ENCODE data around the gene HYCC2. TPM values are rescaled to one million over a fixed set of nuclear protein-coding genes. Genes with fewer than 3 reads are reported as not detected.

The HYCC2 gene
- total RNA-seq, 4 donors from 2014 or later = 2.8 to 36.3 (median 21.1) TPM

- no peaks in the 10 kb centered on the region for H3K4me1 ChIP-seq
- H3K27ac ChIP-seq = no peak overlapping the region
- no peak for DNase-seq
- no peaks in the 10 kb centered on the region for H3K36me3 ChIP-seq
- H3K27me3 ChIP-seq = no peaks in the 10 kb centered on the region
- H3K9me3 ChIP-seq = no peaks in the 10 kb centered on the region
- TF ChIP-seq POLR2A (IDR thresholded peaks at IDR 0.05) (no peak), CTCF (IDR thresholded peaks at IDR 0.05) (no peak)
- intact Hi-C loops (cut with DNase I; ENCODE audit: low total_unique reads) = no loop called here
- H3K4me3 ChIP-seq = no peak overlapping the region
Measured at GRCh38 chr2:201111096-201111495, 39.6 kb upstream of the HYCC2 start.

GRCh38 chr2:201110615-201111014 lies 39.1 kb upstream of the HYCC2 start:
- H3K27me3 ChIP-seq = no peaks in the 10 kb centered on the region
- intact Hi-C loops (cut with DNase I; ENCODE audit: low total_unique reads) = no loop called here
- H3K9me3 ChIP-seq = no peaks in the 10 kb centered on the region
- H3K36me3 ChIP-seq = no peaks in the 10 kb centered on the region
- no peak overlapping the region for H3K27ac ChIP-seq
- H3K4me1 ChIP-seq = no peaks in the 10 kb centered on the region
- TF ChIP-seq POLR2A (IDR thresholded peaks at IDR 0.05) = no peak
- TF ChIP-seq CTCF (IDR thresholded peaks at IDR 0.05) = no peak
- H3K4me3 ChIP-seq = no peak overlapping the region
- no peak for DNase-seq

- DNase-seq = no peak
- TF ChIP-seq CTCF (IDR thresholded peaks at IDR 0.05) = no peak
- TF ChIP-seq POLR2A (IDR thresholded peaks at IDR 0.05) = no peak
- no peak overlapping the region for H3K4me3 ChIP-seq
- no peaks in the 10 kb centered on the region for H3K9me3 ChIP-seq
- no peak overlapping the region for H3K27ac ChIP-seq
- no peaks in the 10 kb centered on the region for H3K27me3 ChIP-seq
- H3K36me3 ChIP-seq = no peaks in the 10 kb centered on the region
- no peaks in the 10 kb centered on the region for H3K4me1 ChIP-seq
- intact Hi-C loops (cut with DNase I; ENCODE audit: low total_unique reads) = no loop called here
Measured at GRCh38 chr2:201109186-201109585, 37.7 kb upstream of the HYCC2 start.

- Histone ChIP-seq H3K27ac (no peak overlapping the region), H3K9me3 (no peaks in the 10 kb centered on the region), H3K36me3 (no peaks in the 10 kb centered on the region), H3K4me1 (no peaks in the 10 kb centered on the region), H3K27me3 (no peaks in the 10 kb centered on the region), H3K4me3 (no peak overlapping the region)
- TF ChIP-seq POLR2A (IDR thresholded peaks at IDR 0.05) (no peak), CTCF (IDR thresholded peaks at IDR 0.05) (no peak)
- DNase-seq = no peak
- intact Hi-C loops (cut with DNase I; ENCODE audit: low total_unique reads) = no loop called here
Measured at GRCh38 chr2:201108341-201108740, 36.9 kb upstream of the HYCC2 start.

GRCh38 chr2:201107624-201108023 lies 36.2 kb upstream of the HYCC2 start:
- Histone ChIP-seq H3K9me3 (no peaks in the 10 kb centered on the region), H3K36me3 (no peaks in the 10 kb centered on the region), H3K4me1 (no peaks in the 10 kb centered on the region), H3K27ac (no peak overlapping the region), H3K4me3 (no peak overlapping the region), H3K27me3 (no peaks in the 10 kb centered on the region)
- no peak for TF ChIP-seq POLR2A (IDR thresholded peaks at IDR 0.05)
- TF ChIP-seq CTCF (IDR thresholded peaks at IDR 0.05) = no peak
- DNase-seq = no peak
- intact Hi-C loops (cut with DNase I; ENCODE audit: low total_unique reads) = no loop called here
